HG03575 (cell line): ENCODE results near the gene PGLYRP4.

ENCODE experiments used
- ATAC-seq: cut with Tn5 transposase; IDR thresholded peaks from one replicate; pipeline ENCODE4 v1.9.1; 2021; ENCODE audit not compliant: unreplicated experiment, insufficient number of reproducible peaks, low FRiP score; ENCODE audit errors: extremely low read depth

The PGLYRP4 gene

DNA sequence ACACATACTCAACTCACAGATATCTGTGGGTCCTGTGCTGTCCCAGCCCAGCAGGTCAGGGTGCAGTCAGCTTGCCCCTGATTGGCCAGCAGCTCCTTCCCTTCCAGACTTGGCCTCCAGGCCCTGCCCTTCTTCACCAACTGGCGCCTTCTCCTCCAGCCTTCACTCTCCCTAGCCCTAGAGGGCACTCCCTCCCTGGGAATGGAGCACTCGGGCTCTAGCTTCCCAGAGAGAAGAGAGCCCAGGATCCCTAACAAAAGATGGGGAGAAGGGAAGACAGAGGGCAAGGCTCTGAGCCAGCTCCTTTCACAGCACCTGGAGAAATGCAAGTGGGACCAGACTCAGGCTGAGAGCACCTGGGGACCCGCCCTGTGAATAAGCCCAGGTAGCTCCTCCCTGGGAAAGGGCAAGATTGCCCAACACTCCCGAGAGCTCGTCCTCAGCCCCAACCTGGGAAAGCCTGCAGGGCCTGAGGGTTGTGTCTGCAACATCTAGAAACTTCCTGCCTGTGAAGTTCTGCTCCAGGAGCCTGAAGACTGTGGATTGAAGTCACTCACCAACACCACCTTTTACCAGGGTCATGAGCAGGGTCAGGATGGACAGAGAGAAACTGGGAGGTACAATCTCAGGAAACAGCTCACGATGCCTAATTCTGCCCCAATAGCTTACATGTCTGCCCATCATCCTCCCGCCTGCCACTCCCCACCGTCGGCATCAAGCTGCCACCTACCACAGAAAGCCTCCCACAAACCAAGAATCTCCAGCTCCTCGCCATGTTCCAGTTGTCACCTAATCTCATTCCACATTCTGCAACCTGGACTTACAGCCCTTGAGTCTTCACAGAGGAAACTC, at the start of gene PGLYRP4:
Gene PGLYRP4 (minus strand): TSS at position 331 of the 852 bp plus-strand sequence. CDS start 909 bp downstream, outside the sequence.
- ATAC-seq, result no peak

- ATAC-seq, result no peak
Observed at GRCh38 chr1:153397924-153398651, 49.4 kb upstream of the PGLYRP4 start.

GRCh38 chr1:153397051-153397923, 48.6 kb upstream of the PGLYRP4 start:
- no peak for ATAC-seq

- ATAC-seq, result no peak
Observed at GRCh38 chr1:153396461-153396860, 47.8 kb upstream of the PGLYRP4 start.

GRCh38 chr1:153395776-153396175, 47.1 kb upstream of the PGLYRP4 start:
- ATAC-seq, result no peak

DNA sequence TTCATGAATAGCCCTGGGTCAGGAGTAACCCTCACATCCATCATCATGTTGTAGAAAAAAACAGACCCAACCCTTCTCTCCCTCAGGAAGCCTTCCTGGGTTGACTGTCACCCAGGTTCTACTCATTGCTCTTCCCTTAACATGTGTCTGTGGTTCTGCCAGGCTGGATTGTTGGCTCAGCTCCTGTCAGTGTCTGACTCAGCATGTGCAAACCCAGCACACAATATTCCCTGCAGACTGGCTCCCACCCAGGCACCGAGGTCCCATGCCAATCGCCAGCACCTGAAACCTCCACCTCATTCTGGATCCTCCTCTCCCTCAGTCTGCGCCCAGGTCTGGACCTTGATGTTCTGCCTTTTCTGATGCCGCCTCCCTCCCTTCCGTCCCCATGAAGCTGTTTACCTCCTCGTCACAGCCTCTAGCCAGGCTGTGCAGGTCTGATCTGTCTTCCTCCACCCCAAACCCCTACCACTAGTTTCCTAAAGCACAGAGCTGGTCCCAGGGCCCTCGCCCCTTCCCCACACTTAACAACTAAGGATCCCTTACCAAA, 46.6 kb upstream of the PGLYRP4 start:
- ATAC-seq, result no peak

GRCh38 chr1:153394391-153394790, 45.8 kb upstream of the PGLYRP4 start:
- ATAC-seq, result no peak

DNA sequence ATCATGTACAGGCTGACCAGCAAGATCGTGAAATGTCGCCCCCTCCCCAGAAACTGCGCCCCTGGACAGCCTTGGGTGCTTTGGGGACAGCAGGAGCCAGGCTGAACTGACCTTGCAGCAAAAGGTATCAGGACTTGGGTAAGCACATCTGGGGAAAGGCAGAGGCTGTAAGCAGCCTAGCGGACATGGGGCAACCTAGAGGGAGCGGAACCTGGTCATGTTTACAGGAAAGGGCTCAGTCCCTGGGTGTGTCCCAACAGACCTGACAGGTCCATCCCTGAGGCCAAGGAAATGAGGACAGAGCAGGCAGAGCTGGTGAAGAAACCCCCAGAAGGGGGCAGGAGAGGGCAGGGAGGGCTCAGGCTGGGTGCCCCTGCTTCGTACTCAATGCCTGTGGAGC, 45.3 kb upstream of the PGLYRP4 start:
- ATAC-seq, result no peak

DNA sequence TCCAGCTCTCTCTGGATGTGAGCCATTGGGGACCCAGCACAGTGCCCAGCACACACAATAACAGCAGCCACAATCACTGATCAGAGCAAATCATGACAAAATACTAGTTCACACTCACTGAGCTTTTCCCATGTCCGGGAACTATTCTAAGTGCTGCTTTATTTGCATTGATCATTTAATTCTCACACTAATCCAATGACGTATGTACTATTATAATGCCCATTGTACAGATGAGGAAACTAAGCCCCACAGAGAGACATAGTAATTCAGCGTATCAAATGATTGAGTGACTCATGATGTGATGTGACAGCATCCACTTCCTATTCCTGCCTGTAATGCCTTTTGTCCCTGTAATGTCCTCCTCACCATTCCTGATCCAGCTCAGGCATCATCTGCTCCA, 44.2 kb upstream of the PGLYRP4 start:
- no peak for ATAC-seq

DNA sequence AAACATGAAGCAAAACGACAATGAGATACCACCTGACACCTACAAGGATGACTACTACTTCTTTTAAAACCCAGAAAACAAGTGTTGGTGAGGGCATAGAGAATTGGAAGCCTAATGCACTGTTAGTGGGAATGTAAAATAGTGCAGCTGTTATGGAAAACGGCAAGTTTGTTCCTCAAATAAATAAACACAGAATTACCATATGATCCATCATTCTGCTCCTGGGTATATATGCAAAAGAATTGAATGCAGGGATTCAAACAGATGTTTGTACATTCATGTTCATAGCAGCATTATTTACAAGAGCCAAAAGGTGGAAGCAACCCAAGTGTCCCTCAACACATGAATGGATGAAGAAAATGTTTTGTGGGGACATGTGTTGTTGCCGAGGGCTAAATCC, 43.6 kb upstream of the PGLYRP4 start:
- ATAC-seq, result no peak

DNA sequence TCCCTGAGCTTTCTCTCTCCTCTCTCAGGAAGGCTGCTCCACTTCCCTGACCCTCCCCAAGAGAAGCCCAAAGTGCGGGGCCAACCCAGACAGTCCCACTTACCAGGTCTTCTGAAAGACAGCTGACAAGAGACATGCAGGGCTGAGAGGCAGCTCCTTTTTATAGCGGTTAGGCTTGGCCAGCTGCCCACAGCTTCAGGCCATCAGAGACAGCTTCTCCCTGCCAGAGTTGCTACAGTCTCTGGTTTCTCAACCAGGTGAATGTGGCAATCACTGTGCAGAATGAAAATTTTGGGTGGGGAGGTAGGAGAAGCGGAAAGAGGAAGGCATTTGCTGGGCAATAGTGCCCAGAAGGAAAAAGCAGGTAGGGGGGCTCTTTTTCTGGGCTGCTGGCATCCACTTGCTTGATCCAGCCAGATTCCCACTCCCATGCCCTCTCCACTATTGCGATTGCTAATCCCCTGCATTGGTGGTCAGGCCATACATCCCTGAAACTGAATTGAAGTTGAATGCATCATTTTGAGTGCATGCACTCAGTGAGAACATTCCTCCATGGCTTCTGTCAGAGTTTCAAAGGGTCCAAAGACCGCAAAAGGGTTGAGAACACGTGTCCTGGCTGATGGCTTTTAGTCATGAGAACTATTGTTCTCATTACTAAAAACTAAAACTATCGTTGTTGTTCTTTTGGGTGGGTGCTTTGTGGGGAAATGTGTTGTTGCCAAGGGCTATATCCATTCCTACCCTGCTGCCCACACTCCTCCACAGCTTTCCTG, 42.5 kb upstream of the PGLYRP4 start, which contains the start of gene S100A8:
Gene S100A8 (minus strand): TSS at position 136 of the 773 bp plus-strand sequence. CDS start 538 bp downstream, outside the sequence.
- no peak for ATAC-seq

GRCh38 chr1:153389973-153390879, 41.6 kb upstream of the PGLYRP4 start:
- no peak for ATAC-seq

DNA sequence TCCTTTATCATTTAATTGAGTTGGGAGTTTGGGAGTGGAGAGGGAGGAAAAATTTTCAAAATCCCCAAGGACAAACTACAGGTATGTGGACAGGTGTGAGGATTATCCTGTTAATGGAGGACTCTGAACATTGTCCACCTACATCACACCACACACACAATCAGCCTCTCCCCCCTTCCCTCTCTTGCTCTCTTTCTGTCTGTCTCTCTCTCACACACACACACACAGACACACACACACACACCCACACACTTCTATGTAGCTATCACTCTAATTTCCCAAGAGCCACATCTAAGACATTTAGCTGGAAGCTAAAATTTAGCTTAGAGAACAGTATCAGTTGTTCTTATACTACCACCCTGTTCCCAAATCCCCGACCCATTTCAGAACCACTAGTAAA, 40.8 kb upstream of the PGLYRP4 start:
- ATAC-seq, result no peak

DNA sequence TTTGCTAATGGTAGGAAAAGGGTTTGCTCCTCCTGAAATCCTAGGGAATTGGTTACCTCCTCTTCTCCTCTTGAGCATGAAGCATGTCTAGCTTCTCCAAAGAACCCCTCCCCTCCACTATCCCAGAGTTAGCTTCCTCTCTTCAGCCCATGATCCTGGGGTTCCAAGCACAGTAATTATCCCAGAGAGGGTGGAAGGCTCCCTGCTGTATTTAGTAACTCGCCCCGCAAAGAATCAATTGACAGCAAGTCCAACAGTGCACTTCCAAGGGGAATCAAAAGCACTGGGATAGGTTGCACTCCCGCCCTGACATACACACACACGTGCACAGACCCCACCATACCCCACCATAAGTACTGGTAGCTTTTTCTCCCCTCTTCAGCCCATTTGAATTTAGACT, 39.1 kb upstream of the PGLYRP4 start:
- ATAC-seq, result no peak

- ATAC-seq, result no peak
Observed at GRCh38 chr1:153387001-153387400, 38.4 kb upstream of the PGLYRP4 start.

GRCh38 chr1:153386500-153386901, 37.9 kb upstream of the PGLYRP4 start:
- no peak for ATAC-seq

DNA sequence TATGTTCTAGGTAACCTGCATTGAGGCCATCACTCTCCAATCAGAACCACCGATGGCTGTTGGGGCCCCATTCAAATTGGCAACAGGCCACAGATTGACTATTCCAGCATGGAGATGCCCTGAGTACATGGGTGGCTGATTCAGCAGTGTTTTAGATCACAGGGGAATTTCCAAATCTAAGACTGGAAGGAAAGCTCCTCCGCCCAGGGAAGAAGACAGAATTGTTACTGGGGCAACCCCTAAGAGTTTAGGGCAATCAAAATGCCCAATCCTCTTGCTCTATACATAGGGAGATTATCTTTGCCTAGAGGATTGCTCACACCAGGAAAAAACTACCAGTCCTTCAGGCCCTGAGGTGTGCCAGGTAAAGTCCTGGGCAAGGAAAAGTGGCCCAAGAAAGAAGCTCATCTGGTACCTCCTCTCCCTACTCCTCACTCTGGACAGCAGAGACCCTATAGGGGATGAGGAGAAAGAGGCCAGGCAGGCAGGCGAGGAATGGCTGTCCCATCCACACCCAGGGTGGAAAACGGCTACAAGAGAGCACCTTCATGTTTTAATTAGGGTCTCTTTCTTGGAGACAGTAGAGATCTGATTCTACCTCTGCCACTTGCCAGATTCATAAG, 36.4 kb upstream of the PGLYRP4 start:
- no peak for ATAC-seq
